ENCODE measurements around the gene COPZ1. TPM values are rescaled to one million over a fixed set of nuclear protein-coding genes. Genes with fewer than 3 reads are reported as not detected.

COPZ1 gene
- total and polyA plus RNA-seq, 9 of the 15 experiments (the other 6 are each of a cell fraction or from before 2014, with no cell fraction given): 137 to 487 (median 233) TPM

GRCh38 chr12:54352022-54352531, 27.1 kb downstream of the COPZ1 start (continued):
- TF ChIP-seq ZNF133 (CRISPR knock-in tag; IDR thresholded peaks at IDR 0.05): no peak
- peak; percentile 82 for TF ChIP-seq CBFA2T3 (IDR thresholded peaks at IDR 0.05)
- no peak for TF ChIP-seq HMBOX1 (IDR thresholded peaks at IDR 0.05)
- no peak for TF ChIP-seq DDX20 (tag; IDR thresholded peaks at IDR 0.05; ENCODE audit: low read depth)
- TF ChIP-seq ZNF830 (CRISPR knock-in tag; IDR thresholded peaks at IDR 0.05): no peak
- no peak for TF ChIP-seq HDGF (IDR thresholded peaks at IDR 0.05)
- no peak for TF ChIP-seq GTF2E2 (tag; IDR thresholded peaks at IDR 0.05)
- peak; percentile 45; the same call in 1 of the 2 replicates for TF ChIP-seq CTBP1 (IDR thresholded peaks at IDR 0.05; ENCODE audit: borderline replicate concordance)
- TF ChIP-seq HNRNPLL (IDR thresholded peaks at IDR 0.05; ENCODE audit: low read depth, low read length, poor library complexity, severe bottlenecking): no peak
- TF ChIP-seq POLR3A (IDR thresholded peaks at IDR 0.05; ENCODE audit: borderline replicate concordance, extremely low read depth, insufficient read depth, insufficient read length): no peak
- TF ChIP-seq SREBF2 (CRISPR knock-in tag; IDR thresholded peaks at IDR 0.05): no peak
- no peak for TF ChIP-seq MLLT1 (IDR thresholded peaks at IDR 0.05)
- TF ChIP-seq POLR3G (IDR thresholded peaks at IDR 0.05; ENCODE audit: extremely low read depth, insufficient read length, insufficient replicate concordance): no peak
- TF ChIP-seq NCOA2 (IDR thresholded peaks at IDR 0.05; ENCODE audit: partially characterized antibody in 2 of 2): no peak
- TF ChIP-seq ZNF609 (CRISPR knock-in tag; IDR thresholded peaks at IDR 0.05; ENCODE audit: borderline replicate concordance): no peak
- TF ChIP-seq RB1 (IDR thresholded peaks at IDR 0.05; ENCODE audit: low read depth): no peak
- no peak for TF ChIP-seq CCNT2 (IDR thresholded peaks at IDR 0.05; ENCODE audit: borderline replicate concordance, extremely low read depth, insufficient read length, low read depth, low read length)
- TF ChIP-seq ZBTB49 (CRISPR knock-in tag; IDR thresholded peaks at IDR 0.05; ENCODE audit: borderline replicate concordance): no peak
- no peak for TF ChIP-seq ETS2 (tag; IDR thresholded peaks at IDR 0.05; ENCODE audit: borderline replicate concordance, poor library complexity, severe bottlenecking)
